CD4-positive, alpha-beta memory T cell (primary cell): ENCODE results near the gene NR2F2. TPM values are rescaled to one million over a fixed set of nuclear protein-coding genes. Genes with fewer than 3 reads are reported as not detected.

ENCODE experiments used
- CTCF ChIA-PET: fragments of 350-600 bp; sonication (Branson Sonifier 250); formaldehyde crosslinking; loops from one replicate; lab custom pipeline; 2021; ENCODE audit warnings: inconsistent platforms; ENCODE audit not compliant: partially characterized antibody; lab: Charles Lee
- POLR2A ChIA-PET: fragments of 350-600 bp; sonication (Branson Sonifier 250); formaldehyde crosslinking; loops from one replicate; lab custom pipeline; 2021; ENCODE audit not compliant: partially characterized antibody; lab: Charles Lee
- DNase-seq, 5 donors: peaks; one replicate each; pipeline versions ENCODE4 v3.0.0 to v3.0.0-alpha.2; 2020 to 2022; ENCODE audit warnings: mixed read lengths in 1 of 5
- H3K27ac ChIP-seq: one replicate; pipeline ENCODE4 v1.7.0; 2013; ENCODE audit warnings: low read depth, low read length
- H3K27me3 ChIP-seq: 2 replicates; pipeline ENCODE4 v1.7.0; 2013; ENCODE audit warnings: mild to moderate bottlenecking, low read length, moderate library complexity; ENCODE audit not compliant: insufficient read depth
- H3K36me3 ChIP-seq: 2 replicates; pipeline ENCODE4 v1.7.0; 2013; ENCODE audit warnings: mild to moderate bottlenecking, low read length, moderate library complexity; ENCODE audit not compliant: insufficient read depth
- H3K4me1 ChIP-seq: 2 replicates; pipeline ENCODE4 v1.7.0; 2013; ENCODE audit warnings: mild to moderate bottlenecking, low read length, moderate library complexity; ENCODE audit not compliant: insufficient read depth
- H3K4me3 ChIP-seq, 2 donors: one replicate each; pipeline ENCODE4 v1.7.0; 2013; ENCODE audit warnings: low read length in 2 of 2, mild to moderate bottlenecking in 1 of 2
- H3K9me3 ChIP-seq, 2 donors: one replicate each; pipeline ENCODE4 v1.7.0; 2013; ENCODE audit warnings: low read length in 2 of 2, control low read depth in 1 of 2; ENCODE audit not compliant: control insufficient read depth in 1 of 2
- H3K27ac Mint-ChIP-seq, 7 donors: one replicate each; pipeline ENCODE4 v1.8.0; 2020 to 2021; ENCODE audit warnings: mixed read lengths in 7 of 7, mild to moderate bottlenecking in 6 of 7, inconsistent platforms in 3 of 7, moderate library complexity in 3 of 7
- H3K27me3 Mint-ChIP-seq, 2 donors: one replicate each; pipeline ENCODE4 v1.8.0; 2020 to 2021; ENCODE audit warnings: mixed read lengths in 2 of 2
- H3K36me3 Mint-ChIP-seq, 2 donors: one replicate each; pipeline ENCODE4 v1.8.0; 2020 to 2021; ENCODE audit warnings: mixed read lengths in 2 of 2, inconsistent platforms in 1 of 2, mild to moderate bottlenecking in 1 of 2
- H3K4me1 Mint-ChIP-seq, 4 donors: one replicate each; pipeline ENCODE4 v1.8.0; 2020 to 2021; ENCODE audit warnings: mixed read lengths in 4 of 4, mild to moderate bottlenecking in 1 of 4
- H3K4me3 Mint-ChIP-seq, 8 donors: one replicate each; pipeline ENCODE4 v1.8.0; 2020 to 2021; ENCODE audit warnings: mixed read lengths in 8 of 8, mild to moderate bottlenecking in 7 of 8, moderate library complexity in 6 of 8, inconsistent platforms in 3 of 8
- H3K9me3 Mint-ChIP-seq, 8 donors: one replicate each; pipeline ENCODE4 v1.8.0; 2020 to 2021; ENCODE audit warnings: mixed read lengths in 8 of 8, mild to moderate bottlenecking in 5 of 8, inconsistent platforms in 3 of 8, moderate library complexity in 1 of 8
- intact Hi-C: fragments of 100-400 bp; cut with micrococcal nuclease; formaldehyde crosslinking; loops from one replicate; pipeline ENCODE4 v1.15.1; 2023
- polyA plus RNA-seq, 2 donors: library from polyadenylated mRNA; unstranded; fragments of 300-500 nt; fragmentation: Illumina TruSeq; gene quantifications; one replicate each; pipeline ENCODE4 v1.2.3, GENCODE V29; 2021
- total RNA-seq, 2 experiments: library from RNA; stranded (reverse); gene quantifications; one replicate each; pipeline ENCODE4 v1.2.3, GENCODE V29; 2021

The NR2F2 gene
- total and polyA plus RNA-seq, 4 experiments from 2014 or later = not detected

DNA sequence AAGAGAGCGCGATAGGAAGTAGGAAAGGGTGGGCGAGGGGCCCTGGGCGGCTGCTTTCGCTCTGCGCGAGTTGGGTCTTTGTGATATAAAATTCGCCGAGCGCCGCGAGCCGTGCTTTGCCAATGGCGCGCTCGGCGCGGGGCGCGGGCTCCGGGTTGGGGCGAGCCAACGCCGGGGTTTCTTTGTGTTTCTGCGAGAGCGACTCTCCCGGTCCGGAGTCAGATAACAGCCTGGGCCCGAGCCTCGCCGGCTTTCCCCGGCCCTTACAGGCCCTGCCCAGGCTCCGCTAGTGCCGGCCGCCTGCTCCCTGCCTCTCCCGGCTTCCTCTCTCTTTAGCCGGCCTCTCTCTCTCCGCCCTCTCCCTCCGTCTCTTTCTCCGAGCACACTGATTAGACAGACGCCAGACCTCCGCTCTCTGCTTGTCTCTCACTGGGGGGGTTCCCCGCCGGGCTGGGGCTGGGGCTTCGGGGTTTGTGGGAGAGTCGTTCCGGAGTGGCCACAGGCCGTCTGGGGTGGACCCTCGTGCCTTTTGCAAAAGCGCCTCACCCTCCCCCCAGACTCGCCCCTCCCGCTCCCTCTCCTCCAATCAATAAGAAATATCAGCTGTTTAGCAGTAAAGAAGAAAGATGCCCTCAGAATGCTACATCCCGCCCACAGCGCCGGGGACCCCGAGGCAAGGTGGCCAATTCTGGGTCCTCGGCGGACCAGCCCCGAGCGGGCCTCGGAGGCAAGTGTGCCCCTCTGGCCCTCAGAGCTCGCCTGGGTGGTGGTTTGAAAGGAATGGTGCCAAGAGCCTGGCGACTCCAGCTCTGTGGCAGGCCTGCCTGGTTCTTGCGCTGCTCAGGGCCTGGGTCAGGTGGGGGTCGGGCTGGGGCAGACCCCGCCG is 2.9 kb downstream of the NR2F2 start:
- no peaks in the 10 kb centered on the region for H3K36me3 ChIP-seq
- peaks cover 6 to 27% (median 14%) of the 10 kb centered on the region in 4 donors for H3K4me1 Mint-ChIP-seq
- no peak overlapping the region for H3K27ac ChIP-seq
- ChIA-PET CTCF (no interaction called here), POLR2A (no interaction called here)
- peaks cover 53 to 54% of the 10 kb centered on the region in 2 donors for H3K27me3 Mint-ChIP-seq
- no peak overlapping the region for H3K27ac Mint-ChIP-seq
- H3K4me3 Mint-ChIP-seq = peak overlapping the region in 5 of 8 donors; percentile 43 to 67 (median 48)
- H3K9me3 Mint-ChIP-seq = peaks cover 0 to 33% (median 17%) of the 10 kb centered on the region in 8 donors
- H3K9me3 ChIP-seq = no peaks in the 10 kb centered on the region
- peaks cover 0 to 4% of the 10 kb centered on the region in 2 donors for H3K36me3 Mint-ChIP-seq
- peaks cover 21% of the 10 kb centered on the region for H3K27me3 ChIP-seq
- H3K4me3 ChIP-seq = no peak overlapping the region
- intact Hi-C loops = no loop called here
- DNase-seq = no peak
- H3K4me1 ChIP-seq = peaks cover 9% of the 10 kb centered on the region

DNA sequence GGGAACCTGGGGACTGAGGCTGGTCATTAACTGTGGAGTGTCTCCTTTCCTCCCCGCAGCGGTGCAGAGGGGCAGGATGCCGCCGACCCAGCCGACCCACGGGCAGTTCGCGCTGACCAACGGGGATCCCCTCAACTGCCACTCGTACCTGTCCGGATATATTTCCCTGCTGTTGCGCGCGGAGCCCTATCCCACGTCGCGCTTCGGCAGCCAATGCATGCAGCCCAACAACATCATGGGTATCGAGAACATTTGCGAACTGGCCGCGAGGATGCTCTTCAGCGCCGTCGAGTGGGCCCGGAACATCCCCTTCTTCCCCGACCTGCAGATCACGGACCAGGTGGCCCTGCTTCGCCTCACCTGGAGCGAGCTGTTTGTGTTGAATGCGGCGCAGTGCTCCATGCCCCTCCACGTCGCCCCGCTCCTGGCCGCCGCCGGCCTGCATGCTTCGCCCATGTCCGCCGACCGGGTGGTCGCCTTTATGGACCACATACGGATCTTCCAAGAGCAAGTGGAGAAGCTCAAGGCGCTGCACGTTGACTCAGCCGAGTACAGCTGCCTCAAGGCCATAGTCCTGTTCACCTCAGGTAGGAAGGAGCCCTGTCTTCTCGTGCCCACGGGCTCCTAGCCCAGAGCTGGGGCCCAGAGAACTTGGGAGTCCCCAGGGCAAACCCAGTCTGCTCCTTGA is 3.7 kb downstream of the NR2F2 start:
- Histone ChIP-seq H3K4me1 (peaks cover 9% of the 10 kb centered on the region), H3K27me3 (peaks cover 21% of the 10 kb centered on the region), H3K9me3 (no peaks in the 10 kb centered on the region), H3K4me3 (no peak overlapping the region), H3K36me3 (no peaks in the 10 kb centered on the region), H3K27ac (no peak overlapping the region)
- Mint-ChIP-seq H3K4me3 (no peak overlapping the region), H3K27me3 (peaks cover 48 to 49% of the 10 kb centered on the region in 2 donors), H3K4me1 (peaks cover 6 to 25% (median 13%) of the 10 kb centered on the region in 4 donors), H3K9me3 (peaks cover 0 to 30% (median 18%) of the 10 kb centered on the region in 8 donors), H3K36me3 (peaks cover 0 to 4% of the 10 kb centered on the region in 2 donors), H3K27ac (no peak overlapping the region)
- ChIA-PET CTCF (no interaction called here), POLR2A (no interaction called here)
- no peak for DNase-seq
- intact Hi-C loops = no loop called here

DNA sequence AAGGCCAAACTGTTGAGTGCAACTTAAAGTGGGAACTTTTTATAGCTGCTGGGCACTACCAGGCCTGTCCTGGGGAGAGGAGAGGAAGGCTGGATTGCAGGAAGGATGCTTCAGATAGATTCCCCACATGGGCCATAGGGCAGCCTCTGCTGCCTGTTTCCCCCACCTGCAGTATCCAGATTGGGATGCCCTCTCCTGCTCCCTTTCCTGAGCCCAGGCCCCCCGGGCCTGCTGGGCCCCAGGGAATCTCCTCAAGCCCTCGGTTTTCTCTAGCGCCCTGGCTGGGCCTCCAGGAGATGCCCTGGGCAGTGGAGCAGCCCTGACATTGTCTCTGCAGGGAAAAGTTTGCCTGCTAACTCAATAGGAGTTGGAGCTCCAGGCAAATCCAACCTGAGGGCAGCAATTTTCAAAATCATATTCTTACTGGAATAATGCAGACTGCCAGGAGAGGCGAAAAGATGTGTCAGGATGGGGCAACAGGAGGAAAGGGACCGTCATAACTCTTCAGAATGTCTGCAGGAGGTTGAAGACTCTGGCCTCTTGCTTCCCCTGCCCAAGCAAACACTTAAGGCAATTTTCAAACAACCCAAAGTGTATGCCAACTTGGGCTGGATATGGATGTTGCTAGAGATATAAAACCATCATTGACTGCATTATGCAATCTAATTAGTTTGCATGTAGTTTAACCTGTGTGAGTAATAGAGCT is 4.4 kb downstream of the NR2F2 start:
- H3K27ac ChIP-seq = no peak overlapping the region
- CTCF ChIA-PET = no interaction called here
- Mint-ChIP-seq H3K27ac (no peak overlapping the region), H3K27me3 (peaks cover 47 to 48% of the 10 kb centered on the region in 2 donors), H3K36me3 (no peaks in the 10 kb centered on the region), H3K9me3 (peaks cover 0 to 29% (median 16%) of the 10 kb centered on the region in 8 donors), H3K4me3 (no peak overlapping the region), H3K4me1 (peaks cover 6 to 19% (median 10%) of the 10 kb centered on the region in 4 donors)
- intact Hi-C loops = no loop called here
- DNase-seq = no peak
- no peaks in the 10 kb centered on the region for H3K9me3 ChIP-seq
- peaks cover 9% of the 10 kb centered on the region for H3K4me1 ChIP-seq
- H3K36me3 ChIP-seq = no peaks in the 10 kb centered on the region
- H3K4me3 ChIP-seq = no peak overlapping the region
- peaks cover 14% of the 10 kb centered on the region for H3K27me3 ChIP-seq
- POLR2A ChIA-PET = no interaction called here

DNA sequence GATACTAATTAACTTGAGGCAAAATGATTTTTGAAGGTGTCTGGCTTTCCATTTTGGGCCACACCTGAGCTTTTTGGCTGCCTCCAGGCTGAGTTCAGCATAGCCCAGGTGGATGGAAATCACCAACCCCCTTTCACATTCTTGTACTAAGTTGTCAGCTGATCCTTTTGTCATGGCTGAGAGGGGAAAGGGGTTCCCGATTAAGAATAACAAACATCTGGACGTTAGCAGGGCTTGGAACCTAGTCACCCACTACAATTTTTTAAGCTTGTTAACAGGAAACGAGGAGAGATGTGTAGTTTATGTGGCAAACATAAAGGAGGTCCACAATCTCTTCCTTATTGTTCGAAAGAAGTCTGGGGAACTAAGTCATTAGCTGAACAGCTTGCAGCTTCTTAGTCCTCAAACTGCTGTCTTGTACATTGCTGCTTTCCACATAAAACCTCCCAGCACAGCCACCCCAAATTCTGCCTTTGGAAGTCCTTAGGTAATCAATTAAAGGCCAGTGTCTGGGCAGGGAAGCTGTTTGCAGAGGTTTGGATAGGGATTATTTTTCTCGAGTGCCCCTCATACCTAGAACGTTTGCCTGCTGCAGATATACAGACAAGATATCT is 5.0 kb downstream of the NR2F2 start:
- H3K27ac ChIP-seq = no peak overlapping the region
- no peak overlapping the region for H3K27ac Mint-ChIP-seq
- CTCF ChIA-PET = no interaction called here
- H3K36me3 Mint-ChIP-seq = no peaks in the 10 kb centered on the region
- peaks cover 0 to 34% (median 19%) of the 10 kb centered on the region in 8 donors for H3K9me3 Mint-ChIP-seq
- no peaks in the 10 kb centered on the region for H3K36me3 ChIP-seq
- peaks cover 9% of the 10 kb centered on the region for H3K4me1 ChIP-seq
- no peak overlapping the region for H3K4me3 Mint-ChIP-seq
- intact Hi-C loops = no loop called here
- H3K27me3 Mint-ChIP-seq = peaks cover 49 to 51% of the 10 kb centered on the region in 2 donors
- H3K4me3 ChIP-seq = no peak overlapping the region
- H3K4me1 Mint-ChIP-seq = peaks cover 5 to 20% (median 7%) of the 10 kb centered on the region in 4 donors
- no peaks in the 10 kb centered on the region for H3K9me3 ChIP-seq
- no peak for DNase-seq
- POLR2A ChIA-PET = no interaction called here
- H3K27me3 ChIP-seq = peaks cover 11% of the 10 kb centered on the region

GRCh38 chr15:96336108-96336595 is 5.7 kb downstream of the NR2F2 start:
- H3K36me3 Mint-ChIP-seq = peaks cover 0 to under 1% of the 10 kb centered on the region in 2 donors
- intact Hi-C loops = no loop called here
- Histone ChIP-seq H3K9me3 (no peaks in the 10 kb centered on the region), H3K27me3 (peaks cover 11% of the 10 kb centered on the region), H3K4me3 (no peak overlapping the region), H3K4me1 (peaks cover 9% of the 10 kb centered on the region), H3K36me3 (no peaks in the 10 kb centered on the region), H3K27ac (no peak overlapping the region)
- peaks cover 2 to 16% (median 4%) of the 10 kb centered on the region in 4 donors for H3K4me1 Mint-ChIP-seq
- peaks cover 47 to 51% of the 10 kb centered on the region in 2 donors for H3K27me3 Mint-ChIP-seq
- CTCF ChIA-PET = no interaction called here
- H3K9me3 Mint-ChIP-seq = peaks cover 0 to 34% (median 19%) of the 10 kb centered on the region in 8 donors
- POLR2A ChIA-PET = no interaction called here
- no peak overlapping the region for H3K27ac Mint-ChIP-seq
- DNase-seq = no peak
- no peak overlapping the region for H3K4me3 Mint-ChIP-seq

DNA sequence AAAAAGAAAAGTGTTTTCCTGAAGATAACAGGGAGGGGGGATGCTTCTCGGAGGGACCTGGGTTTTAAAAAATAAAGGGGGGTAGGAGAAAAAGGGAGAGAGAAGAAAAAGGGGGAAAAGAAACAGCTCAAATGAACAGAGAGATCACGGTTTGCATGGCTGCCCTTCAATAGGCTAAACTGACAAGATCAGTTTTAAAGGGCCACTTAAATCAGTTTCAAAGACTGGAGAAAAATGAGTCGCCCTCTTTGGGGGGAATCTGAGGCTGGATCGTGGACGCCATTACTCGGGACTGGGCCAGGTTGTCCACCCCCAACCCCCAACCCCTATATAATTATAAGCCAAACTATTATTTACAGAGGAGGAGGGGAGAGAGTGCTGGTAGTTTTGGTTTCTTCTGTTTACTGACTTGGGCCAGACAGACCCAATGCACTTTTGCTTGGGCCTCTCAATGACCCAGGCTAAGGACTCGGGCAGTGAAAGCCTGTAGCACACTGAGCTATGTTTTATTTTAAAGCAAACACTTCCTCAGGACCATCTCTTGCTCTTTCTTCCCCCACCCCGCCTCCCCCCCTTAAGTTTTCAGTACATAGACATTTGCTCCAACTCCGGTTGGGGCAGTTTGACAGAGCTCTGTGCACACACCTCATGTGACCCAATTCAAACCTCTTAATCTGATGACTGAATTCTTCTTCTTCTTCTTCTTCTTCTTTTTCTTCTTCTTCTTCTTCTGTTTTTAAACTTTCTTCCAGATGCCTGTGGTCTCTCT is 6.3 kb downstream of the NR2F2 start:
- Histone ChIP-seq H3K4me3 (no peak overlapping the region), H3K27me3 (peaks cover 11% of the 10 kb centered on the region), H3K27ac (no peak overlapping the region), H3K4me1 (peaks cover 3% of the 10 kb centered on the region), H3K36me3 (no peaks in the 10 kb centered on the region), H3K9me3 (no peaks in the 10 kb centered on the region)
- DNase-seq = no peak
- H3K27me3 Mint-ChIP-seq = peaks cover 50% of the 10 kb centered on the region in 2 donors
- peaks cover 0 to 11% (median 4%) of the 10 kb centered on the region in 4 donors for H3K4me1 Mint-ChIP-seq
- CTCF ChIA-PET = no interaction called here
- peaks cover 0 to 38% (median 20%) of the 10 kb centered on the region in 8 donors for H3K9me3 Mint-ChIP-seq
- peak overlapping the region in 2 of 8 donors; percentile 16 to 41 for H3K4me3 Mint-ChIP-seq
- H3K27ac Mint-ChIP-seq = no peak overlapping the region
- peaks cover 0 to 5% of the 10 kb centered on the region in 2 donors for H3K36me3 Mint-ChIP-seq
- intact Hi-C loops = no loop called here
- POLR2A ChIA-PET = no interaction called here
